ENCODE measurements around the gene TTC28.
"Not testable (repeated sequence)": the region's sequence is repeated elsewhere in the genome, so short reads cannot be mapped to it uniquely, and the experiment has no call there.

The TTC28 gene

GRCh38 chr22:28198692-28199091 is 480.9 kb downstream of the TTC28 start:
- DNase-seq (ENCODE audit: low read depth in 2 of 3, low spot score in 1 of 3) = no peak

- DNase-seq (ENCODE audit: low read depth in 2 of 3, low spot score in 1 of 3) = not testable (repeated sequence)
These were observed 488.1 kb downstream of the TTC28 start for GRCh38 chr22:28191571-28191970.

- DNase-seq (ENCODE audit: low read depth in 2 of 3, low spot score in 1 of 3) = no peak
These were observed 491.3 kb downstream of the TTC28 start for GRCh38 chr22:28188178-28188879.

GRCh38 chr22:28187612-28188011 is 492.0 kb downstream of the TTC28 start:
- DNase-seq (ENCODE audit: low read depth in 2 of 3, low spot score in 1 of 3) = no peak

- no peak for DNase-seq (ENCODE audit: low read depth in 2 of 3, low spot score in 1 of 3)
These were observed 493.0 kb downstream of the TTC28 start for GRCh38 chr22:28186641-28187040.

- no peak for DNase-seq (ENCODE audit: low read depth in 2 of 3, low spot score in 1 of 3)
These were observed 494.5 kb downstream of the TTC28 start for GRCh38 chr22:28185130-28185529.

- no peak for DNase-seq (ENCODE audit: low read depth in 2 of 3, low spot score in 1 of 3)
These were observed 496.4 kb downstream of the TTC28 start for GRCh38 chr22:28183078-28183860.

GRCh38 chr22:28180804-28181731 is 498.6 kb downstream of the TTC28 start:
- no peak for DNase-seq (ENCODE audit: low read depth in 2 of 3, low spot score in 1 of 3)

GRCh38 chr22:28179392-28179791 is 500.2 kb downstream of the TTC28 start:
- DNase-seq (ENCODE audit: low read depth in 2 of 3, low spot score in 1 of 3) = no peak

GRCh38 chr22:28175730-28176492 is 503.7 kb downstream of the TTC28 start:
- no peak for DNase-seq (ENCODE audit: low read depth in 2 of 3, low spot score in 1 of 3)

GRCh38 chr22:28174509-28174908 is 505.1 kb downstream of the TTC28 start:
- DNase-seq (ENCODE audit: low read depth in 2 of 3, low spot score in 1 of 3) = no peak

- no peak for DNase-seq (ENCODE audit: low read depth in 2 of 3, low spot score in 1 of 3)
These were observed 506.6 kb downstream of the TTC28 start for GRCh38 chr22:28172892-28173670.

- no peak for DNase-seq (ENCODE audit: low read depth in 2 of 3, low spot score in 1 of 3)
These were observed 507.9 kb downstream of the TTC28 start for GRCh38 chr22:28171712-28172111.

- no peak for DNase-seq (ENCODE audit: low read depth in 2 of 3, low spot score in 1 of 3)
These were observed 508.5 kb downstream of the TTC28 start for GRCh38 chr22:28171115-28171514.

- not testable (repeated sequence) for DNase-seq (ENCODE audit: low read depth in 2 of 3, low spot score in 1 of 3)
These were observed 510.3 kb downstream of the TTC28 start for GRCh38 chr22:28169314-28169713.

- DNase-seq (ENCODE audit: low read depth in 2 of 3, low spot score in 1 of 3) = no peak
These were observed 523.8 kb downstream of the TTC28 start for GRCh38 chr22:28155808-28156207.

- no peak for DNase-seq (ENCODE audit: low read depth in 2 of 3, low spot score in 1 of 3)
These were observed 524.8 kb downstream of the TTC28 start for GRCh38 chr22:28154861-28155260.

GRCh38 chr22:28151151-28151816 is 528.4 kb downstream of the TTC28 start:
- DNase-seq (ENCODE audit: low read depth in 2 of 3, low spot score in 1 of 3) = no peak

GRCh38 chr22:28148816-28149465 is 530.7 kb downstream of the TTC28 start:
- DNase-seq (ENCODE audit: low read depth in 2 of 3, low spot score in 1 of 3) = no peak

Data from stimulated activated CD4-positive, alpha-beta T cell treated with anti-CD3 and anti-CD28 coated beads, Interleukin-12 subunit alpha, Interleukin-12 subunit beta, amount 100 ng/mL, for 48 hours (primary cell).